KMS-11 (cell line): ENCODE measurements around the gene THOC5.
"Not testable (repeated sequence)": the region's sequence is repeated elsewhere in the genome, so short reads cannot be mapped to it uniquely, and the experiment has no call there.

Experiments
- H2AFZ ChIP-seq: fragments of 200-600 bp; sonication (generic); 2 replicates; pipeline ENCODE4 v1.6.1; 2016; ENCODE audit warnings: antibody characterized with exemption, mixed run types, low read depth
- H3K27ac ChIP-seq: fragments of 200-600 bp; sonication (generic); 2 replicates; pipeline ENCODE4 v1.6.1; 2016; ENCODE audit warnings: mild to moderate bottlenecking, mixed run types
- H3K27me3 ChIP-seq: fragments of 200-600 bp; sonication (generic); 2 replicates; pipeline ENCODE4 v1.6.1; 2017; ENCODE audit warnings: mild to moderate bottlenecking, low read depth, mixed run types, moderate library complexity; ENCODE audit not compliant: insufficient read depth
- H3K36me3 ChIP-seq: fragments of 200-600 bp; sonication (generic); 2 replicates; pipeline ENCODE4 v1.6.1; 2017; ENCODE audit warnings: mild to moderate bottlenecking, mixed run types; ENCODE audit not compliant: insufficient read depth
- H3K4me1 ChIP-seq: fragments of 200-600 bp; sonication (generic); 2 replicates; pipeline ENCODE4 v1.6.1; 2016; ENCODE audit warnings: mild to moderate bottlenecking, low read depth, mixed run types; ENCODE audit not compliant: poor library complexity, severe bottlenecking
- H3K4me2 ChIP-seq: fragments of 200-600 bp; sonication (generic); 2 replicates; pipeline ENCODE4 v1.7.0; 2016; ENCODE audit warnings: mild to moderate bottlenecking, mixed run types
- H3K4me3 ChIP-seq: fragments of 200-600 bp; sonication (generic); IDR thresholded peaks from 2 replicates; pipeline ENCODE4 v1.6.1; 2017; ENCODE audit warnings: low read depth, low read length, mixed read lengths; ENCODE audit not compliant: insufficient read depth
- H3K79me2 ChIP-seq: fragments of 200-600 bp; sonication (generic); 2 replicates; pipeline ENCODE4 v1.6.1; 2016; ENCODE audit warnings: low read depth, mixed run types; ENCODE audit not compliant: insufficient read depth
- H3K9ac ChIP-seq: fragments of 200-600 bp; sonication (generic); 2 replicates; pipeline ENCODE4 v1.6.1; 2016; ENCODE audit warnings: mild to moderate bottlenecking, mixed run types
- H4K20me1 ChIP-seq: fragments of 200-600 bp; sonication (generic); 2 replicates; pipeline ENCODE4 v1.6.1; 2016; ENCODE audit warnings: mild to moderate bottlenecking, mixed run types; ENCODE audit not compliant: insufficient read depth
- TF ChIP-seq, protein P1 (sequence below): fragments of 200-600 bp; sonication (generic); conservative IDR thresholded peaks from 2 replicates; pipeline ENCODE4 v1.6.1; 2017; ENCODE audit warnings: low read depth, mild to moderate bottlenecking, antibody characterized with exemption, low read length, moderate library complexity, mixed read lengths

Gene THOC5

GRCh38 chr22:29593923-29594322 is 40.4 kb upstream of the THOC5 start:
- TF ChIP-seq, protein P1, sequence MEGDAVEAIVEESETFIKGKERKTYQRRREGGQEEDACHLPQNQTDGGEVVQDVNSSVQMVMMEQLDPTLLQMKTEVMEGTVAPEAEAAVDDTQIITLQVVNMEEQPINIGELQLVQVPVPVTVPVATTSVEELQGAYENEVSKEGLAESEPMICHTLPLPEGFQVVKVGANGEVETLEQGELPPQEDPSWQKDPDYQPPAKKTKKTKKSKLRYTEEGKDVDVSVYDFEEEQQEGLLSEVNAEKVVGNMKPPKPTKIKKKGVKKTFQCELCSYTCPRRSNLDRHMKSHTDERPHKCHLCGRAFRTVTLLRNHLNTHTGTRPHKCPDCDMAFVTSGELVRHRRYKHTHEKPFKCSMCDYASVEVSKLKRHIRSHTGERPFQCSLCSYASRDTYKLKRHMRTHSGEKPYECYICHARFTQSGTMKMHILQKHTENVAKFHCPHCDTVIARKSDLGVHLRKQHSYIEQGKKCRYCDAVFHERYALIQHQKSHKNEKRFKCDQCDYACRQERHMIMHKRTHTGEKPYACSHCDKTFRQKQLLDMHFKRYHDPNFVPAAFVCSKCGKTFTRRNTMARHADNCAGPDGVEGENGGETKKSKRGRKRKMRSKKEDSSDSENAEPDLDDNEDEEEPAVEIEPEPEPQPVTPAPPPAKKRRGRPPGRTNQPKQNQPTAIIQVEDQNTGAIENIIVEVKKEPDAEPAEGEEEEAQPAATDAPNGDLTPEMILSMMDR, result no peak
- Histone ChIP-seq H3K4me2 (no peak overlapping the region), H3K36me3 (no peaks in the 10 kb centered on the region), H3K4me3 (no peak overlapping the region), H3K27me3 (no peaks in the 10 kb centered on the region), H4K20me1 (no peaks in the 10 kb centered on the region), H3K4me1 (no peaks in the 10 kb centered on the region), H3K27ac (no peak overlapping the region), H3K9ac (no peak overlapping the region), H3K79me2 (no peaks in the 10 kb centered on the region), H2AFZ (no peak overlapping the region)

GRCh38 chr22:29587938-29588699 is 34.6 kb upstream of the THOC5 start:
- Histone ChIP-seq H3K4me1 (no peaks in the 10 kb centered on the region), H3K27me3 (no peaks in the 10 kb centered on the region), H4K20me1 (no peaks in the 10 kb centered on the region), H3K27ac (no peak overlapping the region), H3K4me2 (no peak overlapping the region), H3K9ac (no peak overlapping the region), H3K36me3 (no peaks in the 10 kb centered on the region), H3K4me3 (no peak overlapping the region), H3K79me2 (no peaks in the 10 kb centered on the region), H2AFZ (no peak overlapping the region)
- TF ChIP-seq, protein P1, result no peak

DNA sequence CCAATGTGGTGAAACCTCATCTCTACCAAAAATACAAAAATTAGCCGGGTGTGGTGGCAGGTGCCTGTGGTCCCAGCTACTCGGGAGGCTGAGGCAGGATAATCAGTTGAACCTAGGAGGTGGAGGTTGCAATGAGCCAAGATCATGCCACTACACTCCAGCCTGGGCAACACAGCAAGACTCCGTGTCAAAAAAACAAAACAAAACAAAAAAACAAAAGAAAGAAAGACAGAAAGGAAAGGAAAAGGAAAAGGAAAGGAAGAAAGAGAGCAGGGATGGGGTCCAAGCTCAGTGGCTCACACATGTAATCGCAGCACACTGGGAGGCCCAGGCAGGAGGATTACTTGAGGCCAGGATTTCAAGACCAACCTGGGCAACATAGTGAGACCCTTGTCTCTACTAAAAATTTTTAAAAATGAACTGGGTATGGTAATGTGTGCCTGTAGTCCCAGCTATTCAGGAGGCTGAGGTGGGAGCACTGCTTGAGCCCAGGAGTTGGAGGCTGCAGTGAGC is 32.7 kb upstream of the THOC5 start:
- not testable (repeated sequence) for H3K27me3 ChIP-seq, H3K4me2 ChIP-seq, H4K20me1 ChIP-seq, H3K9ac ChIP-seq, H2AFZ ChIP-seq, H3K4me1 ChIP-seq, H3K79me2 ChIP-seq, H3K36me3 ChIP-seq, H3K4me3 ChIP-seq, H3K27ac ChIP-seq

- Histone ChIP-seq H3K4me2 (no peak overlapping the region), H3K79me2 (0 out of 2 replicates have a peak, but pooled peaks cover 5% of the 10 kb centered on the region), H3K36me3 (no peaks in the 10 kb centered on the region), H3K27me3 (no peaks in the 10 kb centered on the region), H3K4me1 (peaks cover 6% of the 10 kb centered on the region), H3K4me3 (no peak overlapping the region), H2AFZ (no peak overlapping the region), H4K20me1 (no peaks in the 10 kb centered on the region), H3K27ac (no peak overlapping the region), H3K9ac (no peak overlapping the region)
- TF ChIP-seq, protein P1, result no peak
Observed at GRCh38 chr22:29584975-29585374, 31.4 kb upstream of the THOC5 start.

- H3K27me3 ChIP-seq, result no peaks in the 10 kb centered on the region
- no peaks in the 10 kb centered on the region for H3K36me3 ChIP-seq
- peak overlapping the region; percentile 81 for H2AFZ ChIP-seq
- peak overlapping the region; percentile 98; the same call in 1 of the 2 replicates for H3K4me2 ChIP-seq
- H4K20me1 ChIP-seq, result no peaks in the 10 kb centered on the region
- H3K4me1 ChIP-seq, result peaks cover 10% of the 10 kb centered on the region
- H3K27ac ChIP-seq, result no peak overlapping the region
- TF ChIP-seq, protein P1, result no peak
- no peak overlapping the region for H3K9ac ChIP-seq
- H3K4me3 ChIP-seq, result no peak overlapping the region
- H3K79me2 ChIP-seq, result 0 out of 2 replicates have a peak, but pooled peaks cover 8% of the 10 kb centered on the region
Observed at GRCh38 chr22:29581799-29582198, 28.2 kb upstream of the THOC5 start.
